Kidney (tissue), 14 donors: ENCODE results near the gene C17orf75. TPM values are rescaled to one million over a fixed set of nuclear protein-coding genes. Genes with fewer than 3 reads are reported as not detected.

ENCODE experiments used
- DNase-seq, 5 donors: peaks; one replicate each; pipeline ENCODE4 v3.0.0-alpha.2; 2013 to 2020
- FAIRE-seq: peaks from 2 replicates; lab custom pipeline; 2012; peaks lifted over from hg19 to GRCh38; lab: Jason Lieb, UNC
- H3K27ac ChIP-seq, 2 donors: one replicate each; pipeline ENCODE4 v1.7.0; 2013; ENCODE audit warnings: low read depth in 2 of 2, low read length in 2 of 2, inconsistent platforms in 1 of 2
- H3K27me3 ChIP-seq: one replicate; pipeline ENCODE4 v1.7.1; 2013; ENCODE audit warnings: low read length, inconsistent platforms; ENCODE audit not compliant: control insufficient read depth, insufficient read depth
- H3K36me3 ChIP-seq, 3 donors: one replicate each; pipeline versions ENCODE4 v1.7.0 to v1.7.1; 2013; ENCODE audit warnings: low read length in 3 of 3, control low read depth in 1 of 3, inconsistent platforms in 1 of 3; ENCODE audit not compliant: insufficient read depth in 3 of 3, control insufficient read depth in 2 of 3
- H3K4me1 ChIP-seq, 3 donors: one replicate each; pipeline versions ENCODE4 v1.7.0 to v1.7.1; 2013; ENCODE audit warnings: low read length in 3 of 3, inconsistent platforms in 1 of 3, low read depth in 1 of 3; ENCODE audit not compliant: control insufficient read depth in 2 of 3, insufficient read depth in 2 of 3
- H3K4me3 ChIP-seq, 3 donors: one replicate each; pipeline versions ENCODE4 v1.7.0 to v1.8.1; 2013; ENCODE audit warnings: low read length in 3 of 3, control low read depth in 1 of 3, inconsistent platforms in 1 of 3
- H3K9ac ChIP-seq, 3 donors: one replicate each; pipeline versions ENCODE4 v1.7.0 to v1.7.1; 2013; ENCODE audit warnings: low read length in 3 of 3, control low read depth in 1 of 3, inconsistent platforms in 1 of 3
- H3K9me3 ChIP-seq, 3 donors: one replicate each; pipeline versions ENCODE4 v1.7.0 to v1.7.1; 2013; ENCODE audit warnings: low read length in 3 of 3, control low read depth in 1 of 3, inconsistent platforms in 1 of 3; ENCODE audit not compliant: control insufficient read depth in 2 of 3, insufficient read depth in 1 of 3
- intact Hi-C: fragments of 100-400 bp; cut with DNase I; formaldehyde crosslinking; loops from one replicate; pipeline ENCODE4 v1.11.1; 2022
- microRNA-seq: library from miRNA; unstranded; fragments of <30 nt; microRNA quantifications from one replicate; pipeline ENCODE4 v1.2.0, GENCODE V29; 2020
- polyA plus RNA-seq: library from polyadenylated mRNA; stranded (reverse); fragments of 350-450 nt; fragmentation: Illumina TruSeq; extraction: RNeasy Lipid Tissue Mini Kit (QIAGEN cat#74804); gene quantifications from one replicate; pipeline ENCODE4 v1.2.3, GENCODE V29; 2014; ENCODE audit warnings: low read depth, low replicate concordance; ENCODE audit not compliant: insufficient read depth
- total RNA-seq: library from RNA; stranded (reverse); fragmentation: NEBNext Ultra II Directional; extraction: Animal tissue kit (Norgen Biotek cat#: 25700); gene quantifications from one replicate; pipeline ENCODE4 v1.2.1, GENCODE V29; 2021
- TF ChIP-seq, protein P1 (sequence below): IDR thresholded peaks from 3 replicates; pipeline ENCODE4 v1.5.1; 2012; ENCODE audit warnings: mild to moderate bottlenecking, moderate library complexity, borderline replicate concordance; ENCODE audit not compliant: insufficient read depth; ENCODE audit errors: extremely low read depth
- donor health status: control.
- donor health status: control.
- donor health status: control.
- donor health status: control.
- donor health status: control.
- donor health status: DM: yes; HTN: yes; CAD: no.
- donor health status: Normal renal cell carcinoma (clear cell type).

C17orf75 gene
- total and polyA plus RNA-seq, 2 donors from 2014 or later = 19.4 to 31.6 TPM

GRCh38 chr17:32281011-32281451, 60.9 kb downstream of the C17orf75 start:
- H3K9ac ChIP-seq = no peak overlapping the region
- no peaks in the 10 kb centered on the region for H3K27me3 ChIP-seq
- H3K36me3 ChIP-seq = no peaks in the 10 kb centered on the region
- no peak overlapping the region for H3K27ac ChIP-seq
- H3K4me3 ChIP-seq = no peak overlapping the region
- no peaks in the 10 kb centered on the region for H3K9me3 ChIP-seq
- FAIRE-seq (no peak), DNase-seq (no peak)
- TF ChIP-seq, protein P1, sequence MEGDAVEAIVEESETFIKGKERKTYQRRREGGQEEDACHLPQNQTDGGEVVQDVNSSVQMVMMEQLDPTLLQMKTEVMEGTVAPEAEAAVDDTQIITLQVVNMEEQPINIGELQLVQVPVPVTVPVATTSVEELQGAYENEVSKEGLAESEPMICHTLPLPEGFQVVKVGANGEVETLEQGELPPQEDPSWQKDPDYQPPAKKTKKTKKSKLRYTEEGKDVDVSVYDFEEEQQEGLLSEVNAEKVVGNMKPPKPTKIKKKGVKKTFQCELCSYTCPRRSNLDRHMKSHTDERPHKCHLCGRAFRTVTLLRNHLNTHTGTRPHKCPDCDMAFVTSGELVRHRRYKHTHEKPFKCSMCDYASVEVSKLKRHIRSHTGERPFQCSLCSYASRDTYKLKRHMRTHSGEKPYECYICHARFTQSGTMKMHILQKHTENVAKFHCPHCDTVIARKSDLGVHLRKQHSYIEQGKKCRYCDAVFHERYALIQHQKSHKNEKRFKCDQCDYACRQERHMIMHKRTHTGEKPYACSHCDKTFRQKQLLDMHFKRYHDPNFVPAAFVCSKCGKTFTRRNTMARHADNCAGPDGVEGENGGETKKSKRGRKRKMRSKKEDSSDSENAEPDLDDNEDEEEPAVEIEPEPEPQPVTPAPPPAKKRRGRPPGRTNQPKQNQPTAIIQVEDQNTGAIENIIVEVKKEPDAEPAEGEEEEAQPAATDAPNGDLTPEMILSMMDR = no peak
- intact Hi-C loops = no loop called here
- no peaks in the 10 kb centered on the region for H3K4me1 ChIP-seq

GRCh38 chr17:32279891-32280716, 61.9 kb downstream of the C17orf75 start:
- Histone ChIP-seq H3K9ac (no peak overlapping the region), H3K9me3 (no peaks in the 10 kb centered on the region), H3K27ac (no peak overlapping the region), H3K27me3 (no peaks in the 10 kb centered on the region), H3K36me3 (no peaks in the 10 kb centered on the region), H3K4me3 (no peak overlapping the region), H3K4me1 (no peaks in the 10 kb centered on the region)
- TF ChIP-seq, protein P1 = no peak
- no peak for DNase-seq
- no peak for FAIRE-seq
- intact Hi-C loops = no loop called here

DNA sequence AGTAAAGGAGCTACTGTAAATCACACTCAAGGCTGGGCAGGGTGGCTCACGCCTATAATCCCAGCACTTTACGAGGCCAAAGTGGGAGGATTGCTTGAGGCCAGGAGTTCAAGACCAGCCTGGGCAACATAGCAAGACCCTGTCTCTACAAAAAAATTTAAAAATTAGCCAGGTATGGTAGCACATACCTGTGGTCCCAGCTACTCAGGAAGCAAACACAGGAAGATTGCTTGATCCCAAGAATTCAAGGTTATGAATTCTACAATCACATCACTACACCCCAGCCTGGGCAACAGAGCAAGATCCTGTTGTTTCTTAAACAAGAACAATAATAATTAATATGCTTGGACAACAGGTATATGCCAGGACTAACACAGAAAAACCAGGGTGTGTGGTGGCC, 63.2 kb downstream of the C17orf75 start:
- intact Hi-C loops = no loop called here
- no peak overlapping the region for H3K9ac ChIP-seq
- H3K27me3 ChIP-seq = no peaks in the 10 kb centered on the region
- DNase-seq (no peak), FAIRE-seq (no peak)
- no peaks in the 10 kb centered on the region for H3K9me3 ChIP-seq
- H3K4me3 ChIP-seq = no peak overlapping the region
- no peak overlapping the region for H3K27ac ChIP-seq
- H3K36me3 ChIP-seq = no peaks in the 10 kb centered on the region
- TF ChIP-seq, protein P1 = no peak
- no peaks in the 10 kb centered on the region for H3K4me1 ChIP-seq

Small RNAs within 50 kb of the gene (microRNA-seq; reads per million reads assigned to microRNA genes)
- 1.0 reads per million for gene MIR632

Other genes starting within 250 kb of the C17orf75 start
- 25.6 TPM for gene RHOT1, start 199.7 kb downstream of the C17orf75 start, total RNA-seq
- gene RHOT1, start 199.7 kb downstream of the C17orf75 start, polyA plus RNA-seq = 30.4 TPM
- gene RHBDL3, start 76.3 kb downstream of the C17orf75 start, total RNA-seq = 0.13 TPM
- gene RHBDL3, start 76.3 kb downstream of the C17orf75 start, polyA plus RNA-seq = 0.11 TPM
- 150 TPM for gene ZNF207, start 8.0 kb upstream of the C17orf75 start, total RNA-seq
- 54.3 TPM for gene ZNF207, start 8.0 kb upstream of the C17orf75 start, polyA plus RNA-seq
- gene PSMD11, start 102.3 kb upstream of the C17orf75 start, total RNA-seq = 67.5 TPM
- 65.1 TPM for gene PSMD11, start 102.3 kb upstream of the C17orf75 start, polyA plus RNA-seq
- 1.5 TPM for gene CDK5R1, start 144.8 kb upstream of the C17orf75 start, total RNA-seq
- gene CDK5R1, start 144.8 kb upstream of the C17orf75 start, polyA plus RNA-seq = 0.67 TPM